HEK293 (cell line): ENCODE data around the gene EPM2A.

Experiments
- CTCF ChIA-PET: fragments of 350-600 bp; formaldehyde crosslinking; extraction: SDS; loops from one replicate; lab custom pipeline; 2021; ENCODE audit warnings: antibody characterized with exemption; lab: Yijun Ruan, JAX
- POLR2A ChIA-PET: fragments of 300-600 bp; formaldehyde crosslinking; extraction: SDS; loops from one replicate; lab custom pipeline; 2020; ENCODE audit warnings: antibody characterized with exemption, inconsistent platforms; lab: Yijun Ruan, JAX
- H3K27ac ChIP-seq: fragments of 200-500 bp; sonication (Bioruptor generic); 2 replicates; pipeline ENCODE4 v1.5.1; 2014; ENCODE audit warnings: low read depth, low read length, control low read depth, inconsistent platforms; ENCODE audit errors: extremely low read depth
- H3K36me3 ChIP-seq, 2 experiments: fragments of 200-500 bp in 1 of 2; sonication (Bioruptor generic) in 1 of 2; 1 replicate in 1 of 2; 2 replicates in 1 of 2; pipeline ENCODE4 v1.5.1; 2014 to 2017; ENCODE audit warnings: inconsistent platforms in 2 of 2, low read length in 2 of 2; ENCODE audit not compliant: control insufficient read depth in 2 of 2, insufficient read depth in 1 of 2
- H3K4me1 ChIP-seq: fragments of 200-500 bp; sonication (Bioruptor generic); 2 replicates; pipeline ENCODE4 v1.5.1; 2014; ENCODE audit warnings: mild to moderate bottlenecking, low read length, inconsistent platforms; ENCODE audit not compliant: control insufficient read depth, insufficient read depth
- H3K4me3 ChIP-seq: 2 replicates; pipeline ENCODE4 v1.5.1; 2011; ENCODE audit warnings: low read depth, mild to moderate bottlenecking, control low read depth, low read length, moderate library complexity
- H3K9me3 ChIP-seq: fragments of 200-500 bp; sonication (Bioruptor generic); 2 replicates; pipeline ENCODE4 v1.5.1; 2014; ENCODE audit warnings: low read depth, low read length, inconsistent platforms; ENCODE audit not compliant: control insufficient read depth, insufficient read depth
- BCL11B ChIP-seq: fragments of 450-650 bp; formaldehyde crosslinking; IDR thresholded peaks from 2 replicates; pipeline ENCODE4 v1.5.1; 2016; ENCODE audit warnings: low read depth, missing biosample characterization, missing genetic modification characterization
- GLIS1 ChIP-seq: fragments of 450-650 bp; formaldehyde crosslinking; IDR thresholded peaks from 2 replicates; pipeline ENCODE4 v1.5.1; 2016; ENCODE audit warnings: missing biosample characterization, missing genetic modification characterization
- KLF1 ChIP-seq: fragments of 450-650 bp; formaldehyde crosslinking; IDR thresholded peaks from 2 replicates; pipeline ENCODE4 v1.5.1; 2016; ENCODE audit warnings: missing biosample characterization, missing genetic modification characterization
- TRIM28 ChIP-seq: IDR thresholded peaks from 2 replicates; pipeline ENCODE4 v1.6.1; 2011; ENCODE audit warnings: low read length, control low read depth, borderline replicate concordance
- ZNF112 ChIP-seq: fragments of 450-650 bp; formaldehyde crosslinking; IDR thresholded peaks from 2 replicates; pipeline ENCODE4 v1.5.0; 2017; ENCODE audit warnings: missing biosample characterization, missing genetic modification characterization
- ZNF140 ChIP-seq: fragments of 450-650 bp; formaldehyde crosslinking; IDR thresholded peaks from 2 replicates; pipeline ENCODE4 v1.5.1; 2016; ENCODE audit warnings: missing biosample characterization, missing genetic modification characterization
- ZNF175 ChIP-seq: fragments of 450-650 bp; formaldehyde crosslinking; IDR thresholded peaks from 2 replicates; pipeline ENCODE4 v1.5.1; 2016; ENCODE audit warnings: missing biosample characterization, missing genetic modification characterization
- ZNF239 ChIP-seq: fragments of 450-650 bp; formaldehyde crosslinking; IDR thresholded peaks from 2 replicates; pipeline ENCODE4 v1.5.1; 2016; ENCODE audit warnings: missing biosample characterization, missing genetic modification characterization
- ZNF341 ChIP-seq: fragments of 450-650 bp; formaldehyde crosslinking; IDR thresholded peaks from 2 replicates; pipeline ENCODE4; 2016; ENCODE audit warnings: low read depth, missing biosample characterization, missing genetic modification characterization
- ZNF776 ChIP-seq: fragments of 450-650 bp; formaldehyde crosslinking; IDR thresholded peaks from 2 replicates; pipeline ENCODE4 v1.5.0; 2017; ENCODE audit warnings: missing biosample characterization, missing genetic modification characterization, borderline replicate concordance
- ZNF837 ChIP-seq: fragments of 450-650 bp; formaldehyde crosslinking; IDR thresholded peaks from 2 replicates; pipeline ENCODE4 v1.5.1; 2016; ENCODE audit warnings: missing biosample characterization, missing genetic modification characterization
- TF ChIP-seq, protein P1 (sequence below): fragments of 450-650 bp; formaldehyde crosslinking; IDR thresholded peaks from 2 replicates; pipeline ENCODE4 v1.5.1; 2016; ENCODE audit warnings: missing biosample characterization, missing genetic modification characterization
- TF ChIP-seq, protein P2 (sequence below): fragments of 450-650 bp; formaldehyde crosslinking; IDR thresholded peaks from 2 replicates; pipeline ENCODE4 v1.5.1; 2016; ENCODE audit warnings: missing biosample characterization, missing genetic modification characterization, borderline replicate concordance
- TF ChIP-seq, protein P3 (sequence below): fragments of 450-650 bp; formaldehyde crosslinking; IDR thresholded peaks from 2 replicates; pipeline ENCODE4 v1.5.1; 2016; ENCODE audit warnings: missing biosample characterization, missing genetic modification characterization
- TF ChIP-seq, protein P4 (sequence below): fragments of 450-650 bp; formaldehyde crosslinking; IDR thresholded peaks from 2 replicates; pipeline ENCODE4 v1.5.1; 2016; ENCODE audit warnings: missing biosample characterization, missing genetic modification characterization
- TF ChIP-seq, protein P5 (sequence below): fragments of 450-650 bp; formaldehyde crosslinking; IDR thresholded peaks from 2 replicates; pipeline ENCODE4 v1.5.1; 2016; ENCODE audit warnings: missing biosample characterization, missing genetic modification characterization

EPM2A gene

DNA sequence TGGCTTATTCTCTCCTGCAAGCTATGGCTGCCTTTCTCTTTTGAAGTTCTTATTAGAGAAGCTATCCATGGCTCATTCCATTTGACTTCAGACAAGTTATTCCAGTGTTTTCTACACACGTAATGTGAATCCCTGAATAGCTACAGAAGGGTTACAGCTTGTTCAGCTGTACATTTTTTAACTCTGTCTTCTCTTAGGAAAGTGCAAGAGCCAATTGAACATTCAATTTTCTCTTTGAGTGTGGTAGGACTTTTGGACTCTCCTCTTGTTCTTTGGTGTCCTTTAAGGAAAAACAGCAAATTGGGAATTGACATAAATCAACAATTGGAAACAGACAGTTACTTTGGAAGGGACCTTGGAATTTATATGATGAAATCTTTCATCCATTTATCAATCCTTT is 125.8 kb downstream of the EPM2A start:
- Histone ChIP-seq H3K9me3 (no peaks in the 10 kb centered on the region), H3K27ac (no peak overlapping the region), H3K4me3 (no peak overlapping the region), H3K36me3 (no peaks in the 10 kb centered on the region), H3K4me1 (no peaks in the 10 kb centered on the region)
- no peak for TF ChIP-seq ZNF112 (tag by site-specific recombination)
- TF ChIP-seq, protein P1, sequence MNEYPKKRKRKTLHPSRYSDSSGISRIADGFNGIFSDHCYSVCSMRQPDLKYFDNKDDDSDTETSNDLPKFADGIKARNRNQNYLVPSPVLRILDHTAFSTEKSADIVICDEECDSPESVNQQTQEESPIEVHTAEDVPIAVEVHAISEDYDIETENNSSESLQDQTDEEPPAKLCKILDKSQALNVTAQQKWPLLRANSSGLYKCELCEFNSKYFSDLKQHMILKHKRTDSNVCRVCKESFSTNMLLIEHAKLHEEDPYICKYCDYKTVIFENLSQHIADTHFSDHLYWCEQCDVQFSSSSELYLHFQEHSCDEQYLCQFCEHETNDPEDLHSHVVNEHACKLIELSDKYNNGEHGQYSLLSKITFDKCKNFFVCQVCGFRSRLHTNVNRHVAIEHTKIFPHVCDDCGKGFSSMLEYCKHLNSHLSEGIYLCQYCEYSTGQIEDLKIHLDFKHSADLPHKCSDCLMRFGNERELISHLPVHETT = no peak
- TF ChIP-seq GLIS1 (tag by site-specific recombination) = no peak
- no peak for TF ChIP-seq ZNF175 (tag by site-specific recombination)
- TF ChIP-seq ZNF341 = no peak
- no peak for TF ChIP-seq ZNF776 (tag by site-specific recombination)
- TF ChIP-seq TRIM28 = no peak
- TF ChIP-seq, protein P2, sequence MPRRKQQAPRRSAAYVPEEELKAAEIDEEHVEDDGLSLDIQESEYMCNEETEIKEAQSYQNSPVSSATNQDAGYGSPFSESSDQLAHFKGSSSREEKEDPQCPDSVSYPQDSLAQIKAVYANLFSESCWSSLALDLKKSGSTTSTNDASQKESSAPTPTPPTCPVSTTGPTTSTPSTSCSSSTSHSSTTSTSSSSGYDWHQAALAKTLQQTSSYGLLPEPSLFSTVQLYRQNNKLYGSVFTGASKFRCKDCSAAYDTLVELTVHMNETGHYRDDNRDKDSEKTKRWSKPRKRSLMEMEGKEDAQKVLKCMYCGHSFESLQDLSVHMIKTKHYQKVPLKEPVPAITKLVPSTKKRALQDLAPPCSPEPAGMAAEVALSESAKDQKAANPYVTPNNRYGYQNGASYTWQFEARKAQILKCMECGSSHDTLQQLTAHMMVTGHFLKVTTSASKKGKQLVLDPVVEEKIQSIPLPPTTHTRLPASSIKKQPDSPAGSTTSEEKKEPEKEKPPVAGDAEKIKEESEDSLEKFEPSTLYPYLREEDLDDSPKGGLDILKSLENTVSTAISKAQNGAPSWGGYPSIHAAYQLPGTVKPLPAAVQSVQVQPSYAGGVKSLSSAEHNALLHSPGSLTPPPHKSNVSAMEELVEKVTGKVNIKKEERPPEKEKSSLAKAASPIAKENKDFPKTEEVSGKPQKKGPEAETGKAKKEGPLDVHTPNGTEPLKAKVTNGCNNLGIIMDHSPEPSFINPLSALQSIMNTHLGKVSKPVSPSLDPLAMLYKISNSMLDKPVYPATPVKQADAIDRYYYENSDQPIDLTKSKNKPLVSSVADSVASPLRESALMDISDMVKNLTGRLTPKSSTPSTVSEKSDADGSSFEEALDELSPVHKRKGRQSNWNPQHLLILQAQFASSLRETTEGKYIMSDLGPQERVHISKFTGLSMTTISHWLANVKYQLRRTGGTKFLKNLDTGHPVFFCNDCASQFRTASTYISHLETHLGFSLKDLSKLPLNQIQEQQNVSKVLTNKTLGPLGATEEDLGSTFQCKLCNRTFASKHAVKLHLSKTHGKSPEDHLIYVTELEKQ (tag by site-specific recombination) = no peak
- no peak for TF ChIP-seq BCL11B
- no peak for TF ChIP-seq KLF1
- POLR2A ChIA-PET = no interaction called here
- CTCF ChIA-PET = no interaction called here

DNA sequence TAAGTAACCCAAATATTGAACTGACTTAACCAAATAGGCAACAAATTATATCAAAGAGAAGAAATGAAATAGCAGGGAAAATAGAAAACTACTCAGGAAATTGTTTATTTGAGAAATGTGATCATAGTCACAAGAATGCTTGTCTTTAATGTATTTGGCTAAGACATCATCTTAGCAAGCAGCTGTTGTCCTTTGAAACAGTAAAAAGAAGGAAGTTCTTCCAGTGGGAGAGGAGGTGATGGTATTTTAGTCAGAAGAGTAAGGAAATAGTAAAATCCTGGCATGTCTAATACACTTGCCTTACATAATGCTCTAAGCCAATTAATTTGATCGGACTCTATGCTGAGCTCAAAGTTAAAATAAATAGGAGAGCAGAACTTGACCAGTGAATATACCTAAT is 126.5 kb downstream of the EPM2A start:
- Histone ChIP-seq H3K36me3 (no peaks in the 10 kb centered on the region), H3K27ac (no peak overlapping the region), H3K9me3 (no peaks in the 10 kb centered on the region), H3K4me1 (no peaks in the 10 kb centered on the region), H3K4me3 (no peak overlapping the region)
- ChIA-PET CTCF (interaction anchor here (0.7 kb wide), 1 partner anchor 1023 kb away, joined by 4 read pairs; no protein-coding TSS in a partner anchor), POLR2A (no interaction called here)
- no peak for TF ChIP-seq ZNF239
- TF ChIP-seq, protein P3, sequence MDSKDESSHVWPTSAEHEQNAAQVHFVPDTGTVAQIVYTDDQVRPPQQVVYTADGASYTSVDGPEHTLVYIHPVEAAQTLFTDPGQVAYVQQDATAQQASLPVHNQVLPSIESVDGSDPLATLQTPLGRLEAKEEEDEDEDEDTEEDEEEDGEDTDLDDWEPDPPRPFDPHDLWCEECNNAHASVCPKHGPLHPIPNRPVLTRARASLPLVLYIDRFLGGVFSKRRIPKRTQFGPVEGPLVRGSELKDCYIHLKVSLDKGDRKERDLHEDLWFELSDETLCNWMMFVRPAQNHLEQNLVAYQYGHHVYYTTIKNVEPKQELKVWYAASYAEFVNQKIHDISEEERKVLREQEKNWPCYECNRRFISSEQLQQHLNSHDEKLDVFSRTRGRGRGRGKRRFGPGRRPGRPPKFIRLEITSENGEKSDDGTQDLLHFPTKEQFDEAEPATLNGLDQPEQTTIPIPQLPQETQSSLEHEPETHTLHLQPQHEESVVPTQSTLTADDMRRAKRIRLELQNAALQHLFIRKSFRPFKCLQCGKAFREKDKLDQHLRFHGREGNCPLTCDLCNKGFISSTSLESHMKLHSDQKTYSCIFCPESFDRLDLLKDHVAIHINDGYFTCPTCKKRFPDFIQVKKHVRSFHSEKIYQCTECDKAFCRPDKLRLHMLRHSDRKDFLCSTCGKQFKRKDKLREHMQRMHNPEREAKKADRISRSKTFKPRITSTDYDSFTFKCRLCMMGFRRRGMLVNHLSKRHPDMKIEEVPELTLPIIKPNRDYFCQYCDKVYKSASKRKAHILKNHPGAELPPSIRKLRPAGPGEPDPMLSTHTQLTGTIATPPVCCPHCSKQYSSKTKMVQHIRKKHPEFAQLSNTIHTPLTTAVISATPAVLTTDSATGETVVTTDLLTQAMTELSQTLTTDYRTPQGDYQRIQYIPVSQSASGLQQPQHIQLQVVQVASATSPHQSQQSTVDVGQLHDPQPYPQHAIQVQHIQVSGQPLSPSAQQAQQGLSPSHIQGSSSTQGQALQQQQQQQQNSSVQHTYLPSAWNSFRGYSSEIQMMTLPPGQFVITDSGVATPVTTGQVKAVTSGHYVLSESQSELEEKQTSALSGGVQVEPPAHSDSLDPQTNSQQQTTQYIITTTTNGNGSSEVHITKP (tag by site-specific recombination) = no peak
- no peak for TF ChIP-seq ZNF837 (tag by site-specific recombination)
- TF ChIP-seq, protein P4, sequence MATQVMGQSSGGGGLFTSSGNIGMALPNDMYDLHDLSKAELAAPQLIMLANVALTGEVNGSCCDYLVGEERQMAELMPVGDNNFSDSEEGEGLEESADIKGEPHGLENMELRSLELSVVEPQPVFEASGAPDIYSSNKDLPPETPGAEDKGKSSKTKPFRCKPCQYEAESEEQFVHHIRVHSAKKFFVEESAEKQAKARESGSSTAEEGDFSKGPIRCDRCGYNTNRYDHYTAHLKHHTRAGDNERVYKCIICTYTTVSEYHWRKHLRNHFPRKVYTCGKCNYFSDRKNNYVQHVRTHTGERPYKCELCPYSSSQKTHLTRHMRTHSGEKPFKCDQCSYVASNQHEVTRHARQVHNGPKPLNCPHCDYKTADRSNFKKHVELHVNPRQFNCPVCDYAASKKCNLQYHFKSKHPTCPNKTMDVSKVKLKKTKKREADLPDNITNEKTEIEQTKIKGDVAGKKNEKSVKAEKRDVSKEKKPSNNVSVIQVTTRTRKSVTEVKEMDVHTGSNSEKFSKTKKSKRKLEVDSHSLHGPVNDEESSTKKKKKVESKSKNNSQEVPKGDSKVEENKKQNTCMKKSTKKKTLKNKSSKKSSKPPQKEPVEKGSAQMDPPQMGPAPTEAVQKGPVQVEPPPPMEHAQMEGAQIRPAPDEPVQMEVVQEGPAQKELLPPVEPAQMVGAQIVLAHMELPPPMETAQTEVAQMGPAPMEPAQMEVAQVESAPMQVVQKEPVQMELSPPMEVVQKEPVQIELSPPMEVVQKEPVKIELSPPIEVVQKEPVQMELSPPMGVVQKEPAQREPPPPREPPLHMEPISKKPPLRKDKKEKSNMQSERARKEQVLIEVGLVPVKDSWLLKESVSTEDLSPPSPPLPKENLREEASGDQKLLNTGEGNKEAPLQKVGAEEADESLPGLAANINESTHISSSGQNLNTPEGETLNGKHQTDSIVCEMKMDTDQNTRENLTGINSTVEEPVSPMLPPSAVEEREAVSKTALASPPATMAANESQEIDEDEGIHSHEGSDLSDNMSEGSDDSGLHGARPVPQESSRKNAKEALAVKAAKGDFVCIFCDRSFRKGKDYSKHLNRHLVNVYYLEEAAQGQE (tag by site-specific recombination) = no peak
- TF ChIP-seq, protein P5, sequence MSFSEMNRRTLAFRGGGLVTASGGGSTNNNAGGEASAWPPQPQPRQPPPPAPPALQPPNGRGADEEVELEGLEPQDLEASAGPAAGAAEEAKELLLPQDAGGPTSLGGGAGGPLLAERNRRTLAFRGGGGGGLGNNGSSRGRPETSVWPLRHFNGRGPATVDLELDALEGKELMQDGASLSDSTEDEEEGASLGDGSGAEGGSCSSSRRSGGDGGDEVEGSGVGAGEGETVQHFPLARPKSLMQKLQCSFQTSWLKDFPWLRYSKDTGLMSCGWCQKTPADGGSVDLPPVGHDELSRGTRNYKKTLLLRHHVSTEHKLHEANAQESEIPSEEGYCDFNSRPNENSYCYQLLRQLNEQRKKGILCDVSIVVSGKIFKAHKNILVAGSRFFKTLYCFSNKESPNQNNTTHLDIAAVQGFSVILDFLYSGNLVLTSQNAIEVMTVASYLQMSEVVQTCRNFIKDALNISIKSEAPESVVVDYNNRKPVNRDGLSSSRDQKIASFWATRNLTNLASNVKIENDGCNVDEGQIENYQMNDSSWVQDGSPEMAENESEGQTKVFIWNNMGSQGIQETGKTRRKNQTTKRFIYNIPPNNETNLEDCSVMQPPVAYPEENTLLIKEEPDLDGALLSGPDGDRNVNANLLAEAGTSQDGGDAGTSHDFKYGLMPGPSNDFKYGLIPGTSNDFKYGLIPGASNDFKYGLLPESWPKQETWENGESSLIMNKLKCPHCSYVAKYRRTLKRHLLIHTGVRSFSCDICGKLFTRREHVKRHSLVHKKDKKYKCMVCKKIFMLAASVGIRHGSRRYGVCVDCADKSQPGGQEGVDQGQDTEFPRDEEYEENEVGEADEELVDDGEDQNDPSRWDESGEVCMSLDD (tag by site-specific recombination) = no peak
- no peak for TF ChIP-seq ZNF140 (tag by site-specific recombination)
- TF ChIP-seq, all 188 proteins: peak for 0
